ENCODE measurements around the gene MAGI3. TPM values are rescaled to one million over a fixed set of nuclear protein-coding genes. Genes with fewer than 3 reads are reported as not detected.

Gene MAGI3
- total RNA-seq, 1 donor from 2014 or later = 7.0 TPM

DNA sequence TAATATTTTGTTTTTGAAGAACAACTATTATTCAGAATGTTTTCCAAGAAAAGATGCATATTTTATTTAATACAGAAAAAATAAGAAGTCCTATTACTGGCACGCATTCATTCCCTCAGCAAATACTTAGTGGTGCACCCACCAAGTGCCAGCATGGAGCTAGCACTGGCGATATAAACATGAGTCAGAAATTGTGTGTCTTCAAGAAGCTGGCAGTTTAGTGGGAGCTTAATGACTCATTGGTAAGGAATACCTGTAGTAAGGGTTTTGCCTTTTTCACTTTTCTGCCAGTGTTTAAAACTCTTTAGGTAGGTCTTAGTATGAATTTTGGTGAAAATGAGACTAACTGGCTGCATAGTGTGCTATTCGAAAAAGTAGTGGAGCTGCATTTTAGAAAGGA, 6.3 kb downstream of the MAGI3 start:
- Mint-ChIP-seq H3K27ac (ENCODE audit: unreplicated experiment) (peak overlapping the region; percentile 27), H3K4me3 (ENCODE audit: unreplicated experiment) (no peak overlapping the region), H3K4me1 (ENCODE audit: unreplicated experiment) (peaks cover 22% of the 10 kb centered on the region), H3K36me3 (ENCODE audit: unreplicated experiment) (no peaks in the 10 kb centered on the region), H3K9me3 (ENCODE audit: unreplicated experiment) (no peaks in the 10 kb centered on the region), H3K27me3 (ENCODE audit: unreplicated experiment) (no peaks in the 10 kb centered on the region)
- DNase-seq (ENCODE audit: extremely low spot score, unreplicated experiment) = no peak
- TF ChIP-seq CTCF (IDR thresholded peaks at IDR 0.05) = no peak

DNA sequence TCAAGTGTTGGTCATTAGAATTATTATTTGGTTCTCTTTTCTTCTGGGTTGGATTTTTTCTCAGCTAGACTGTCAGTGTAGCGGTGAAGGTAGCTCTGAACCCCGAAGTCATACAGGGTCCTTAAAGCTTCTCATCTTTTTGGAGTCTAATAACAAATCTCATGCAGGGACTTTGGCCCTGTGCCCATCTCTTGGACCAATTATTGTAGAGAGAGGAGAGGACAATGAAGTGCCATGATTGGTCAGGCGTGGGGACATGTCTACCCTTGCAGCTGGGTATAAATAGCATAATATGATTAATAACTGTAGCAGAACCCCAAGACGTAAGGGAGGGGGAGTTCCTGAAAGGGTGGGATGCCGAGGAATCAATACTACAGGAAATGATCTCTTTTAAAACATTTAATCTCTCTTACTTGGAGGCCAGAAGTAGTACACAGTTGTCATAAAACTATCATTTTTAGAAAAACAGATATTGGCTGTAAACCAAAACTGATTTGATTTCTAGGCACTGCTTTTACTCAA, 8.8 kb downstream of the MAGI3 start:
- H3K27ac Mint-ChIP-seq (ENCODE audit: unreplicated experiment) = no peak overlapping the region
- H3K4me1 Mint-ChIP-seq (ENCODE audit: unreplicated experiment) = peaks cover 10% of the 10 kb centered on the region
- H3K36me3 Mint-ChIP-seq (ENCODE audit: unreplicated experiment) = no peaks in the 10 kb centered on the region
- H3K9me3 Mint-ChIP-seq (ENCODE audit: unreplicated experiment) = no peaks in the 10 kb centered on the region
- no peak for DNase-seq (ENCODE audit: extremely low spot score, unreplicated experiment)
- no peak overlapping the region for H3K4me3 Mint-ChIP-seq (ENCODE audit: unreplicated experiment)
- no peaks in the 10 kb centered on the region for H3K27me3 Mint-ChIP-seq (ENCODE audit: unreplicated experiment)
- no peak for TF ChIP-seq CTCF (IDR thresholded peaks at IDR 0.05)

DNA sequence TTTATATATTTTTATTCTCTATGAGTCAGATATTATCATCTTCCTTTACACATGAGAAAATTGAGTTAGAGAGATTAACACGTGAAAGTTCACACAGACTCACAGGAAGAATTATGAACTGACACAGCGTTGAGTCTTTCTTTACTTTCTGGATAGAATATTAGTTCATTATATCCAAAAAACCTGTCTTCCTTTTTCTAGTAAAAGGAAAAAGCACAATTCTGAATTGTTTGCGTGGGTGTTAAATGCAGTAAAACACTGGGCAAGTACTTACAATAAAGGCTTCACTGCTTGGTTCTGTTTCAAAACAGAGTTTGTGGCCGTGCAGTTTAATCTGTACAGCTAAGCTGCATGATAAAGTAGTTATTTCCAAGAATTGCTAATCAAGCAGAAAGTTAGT, 10.8 kb downstream of the MAGI3 start:
- peaks cover 12% of the 10 kb centered on the region for H3K4me1 Mint-ChIP-seq (ENCODE audit: unreplicated experiment)
- H3K27ac Mint-ChIP-seq (ENCODE audit: unreplicated experiment) = no peak overlapping the region
- no peaks in the 10 kb centered on the region for H3K36me3 Mint-ChIP-seq (ENCODE audit: unreplicated experiment)
- no peaks in the 10 kb centered on the region for H3K9me3 Mint-ChIP-seq (ENCODE audit: unreplicated experiment)
- no peak overlapping the region for H3K4me3 Mint-ChIP-seq (ENCODE audit: unreplicated experiment)
- no peak for TF ChIP-seq CTCF (IDR thresholded peaks at IDR 0.05)
- no peak for DNase-seq (ENCODE audit: extremely low spot score, unreplicated experiment)
- H3K27me3 Mint-ChIP-seq (ENCODE audit: unreplicated experiment) = no peaks in the 10 kb centered on the region

DNA sequence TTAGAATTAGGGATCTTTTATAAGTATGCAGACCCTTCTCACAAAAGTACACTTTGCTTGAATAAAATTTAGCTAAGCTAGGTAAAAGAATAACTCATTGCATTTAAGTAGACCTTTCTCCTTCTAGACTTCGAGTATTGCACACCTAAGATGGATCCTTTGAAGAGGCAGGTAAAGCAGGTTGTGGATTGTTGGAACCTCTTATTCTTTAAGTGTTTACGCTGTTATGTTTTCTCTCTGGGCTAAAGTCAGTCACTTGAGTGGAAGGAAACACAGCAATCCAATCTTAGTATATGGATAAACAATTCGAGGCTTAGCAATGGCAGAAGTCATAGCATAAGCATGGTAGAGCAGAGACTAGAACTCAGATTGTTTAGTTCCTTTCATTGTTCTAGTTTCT, 11.4 kb downstream of the MAGI3 start:
- no peak for TF ChIP-seq CTCF (IDR thresholded peaks at IDR 0.05)
- Mint-ChIP-seq H3K4me1 (ENCODE audit: unreplicated experiment) (peaks cover 8% of the 10 kb centered on the region), H3K27ac (ENCODE audit: unreplicated experiment) (no peak overlapping the region), H3K27me3 (ENCODE audit: unreplicated experiment) (no peaks in the 10 kb centered on the region), H3K4me3 (ENCODE audit: unreplicated experiment) (no peak overlapping the region), H3K9me3 (ENCODE audit: unreplicated experiment) (no peaks in the 10 kb centered on the region), H3K36me3 (ENCODE audit: unreplicated experiment) (no peaks in the 10 kb centered on the region)
- DNase-seq (ENCODE audit: extremely low spot score, unreplicated experiment) = no peak

DNA sequence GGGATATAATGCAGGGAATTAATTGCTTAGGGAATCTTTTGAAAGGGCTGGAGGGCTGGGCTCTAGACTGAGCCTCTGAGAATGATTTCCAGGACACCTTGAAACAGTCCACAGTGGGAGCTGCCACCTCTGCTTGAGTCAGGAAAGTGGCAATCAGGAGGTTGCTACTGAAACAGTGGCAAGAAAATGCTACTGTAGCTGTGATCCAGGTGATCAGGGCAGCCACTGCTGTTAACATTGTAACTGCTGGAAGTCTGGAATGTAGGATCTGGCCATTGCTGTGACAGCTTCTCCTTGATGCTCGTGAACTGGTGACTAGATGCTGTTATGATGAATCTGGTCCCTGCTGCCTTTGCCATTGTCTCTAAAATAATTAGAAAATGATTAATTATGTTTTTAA, 12.8 kb downstream of the MAGI3 start:
- no peak overlapping the region for H3K27ac Mint-ChIP-seq (ENCODE audit: unreplicated experiment)
- DNase-seq (ENCODE audit: extremely low spot score, unreplicated experiment) = no peak
- H3K27me3 Mint-ChIP-seq (ENCODE audit: unreplicated experiment) = no peaks in the 10 kb centered on the region
- TF ChIP-seq CTCF (IDR thresholded peaks at IDR 0.05) = no peak
- H3K4me1 Mint-ChIP-seq (ENCODE audit: unreplicated experiment) = peaks cover 9% of the 10 kb centered on the region
- H3K9me3 Mint-ChIP-seq (ENCODE audit: unreplicated experiment) = no peaks in the 10 kb centered on the region
- no peak overlapping the region for H3K4me3 Mint-ChIP-seq (ENCODE audit: unreplicated experiment)
- H3K36me3 Mint-ChIP-seq (ENCODE audit: unreplicated experiment) = no peaks in the 10 kb centered on the region
